Left renal cortex interstitium (tissue), 4 donors: ENCODE results near the gene SYCP2L. TPM values are rescaled to one million over a fixed set of nuclear protein-coding genes. Genes with fewer than 3 reads are reported as not detected.
"Not testable (repeated sequence)": the region's sequence is repeated elsewhere in the genome, so short reads cannot be mapped to it uniquely, and the experiment has no call there.

Experiments
- DNase-seq, 4 donors: peaks; one replicate each; pipeline ENCODE4 v3.0.0-alpha.2; 2013; ENCODE audit warnings: low read depth in 4 of 4, low spot score in 2 of 4, missing footprints in 1 of 4
- polyA plus RNA-seq, 4 donors: library from polyadenylated mRNA; unstranded; fragments of 120-200 nt; gene quantifications; one replicate each; pipeline ENCODE4 v1.2.1, GENCODE V29; 2013; ENCODE audit not compliant: insufficient read length in 4 of 4

SYCP2L gene
- polyA plus RNA-seq, 4 donors, result 2.2 to 9.0 (median 5.0) TPM

DNA sequence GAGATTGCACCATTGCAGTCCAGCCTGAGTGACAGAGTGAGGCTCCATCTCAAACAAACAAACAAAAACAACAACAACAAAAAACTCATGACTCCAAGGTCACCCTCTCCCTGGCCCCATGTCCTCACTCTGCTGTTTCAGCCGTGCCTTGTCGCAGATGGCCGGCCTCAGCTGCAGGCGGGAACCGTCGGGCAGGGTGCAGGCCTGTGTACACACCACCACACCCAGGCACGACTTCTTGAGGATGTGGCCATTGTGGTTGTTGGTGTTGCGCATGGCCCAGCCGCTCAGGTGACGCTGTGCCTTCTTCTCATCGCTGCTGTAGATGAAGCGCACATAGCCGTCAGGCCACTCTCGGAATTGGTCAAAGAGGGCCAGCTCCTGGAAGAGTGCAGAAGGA lies 9.8 kb upstream of the SYCP2L start:
- no peak for DNase-seq

DNA sequence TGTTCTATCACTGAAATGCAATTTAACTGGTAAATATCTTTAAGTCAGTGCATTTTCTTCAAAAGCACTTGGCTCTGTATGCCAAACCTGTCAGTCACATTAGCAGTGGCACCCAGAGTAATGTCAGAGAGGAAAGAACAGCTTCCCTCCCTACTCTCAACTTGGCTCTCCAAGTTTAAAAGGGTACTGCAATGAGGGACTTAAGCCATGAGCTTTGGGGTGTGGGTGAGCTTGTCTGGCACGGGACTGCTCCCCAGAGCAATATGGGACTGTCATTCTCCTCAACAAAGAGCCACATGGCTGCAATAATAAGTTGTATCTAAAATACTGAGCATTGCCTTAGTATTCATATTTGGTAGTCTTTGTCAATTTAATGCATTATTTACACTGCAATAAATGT lies 9.0 kb upstream of the SYCP2L start:
- no peak for DNase-seq

GRCh38 chr6:10880366-10880765 lies 6.5 kb upstream of the SYCP2L start:
- DNase-seq, result no peak

DNA sequence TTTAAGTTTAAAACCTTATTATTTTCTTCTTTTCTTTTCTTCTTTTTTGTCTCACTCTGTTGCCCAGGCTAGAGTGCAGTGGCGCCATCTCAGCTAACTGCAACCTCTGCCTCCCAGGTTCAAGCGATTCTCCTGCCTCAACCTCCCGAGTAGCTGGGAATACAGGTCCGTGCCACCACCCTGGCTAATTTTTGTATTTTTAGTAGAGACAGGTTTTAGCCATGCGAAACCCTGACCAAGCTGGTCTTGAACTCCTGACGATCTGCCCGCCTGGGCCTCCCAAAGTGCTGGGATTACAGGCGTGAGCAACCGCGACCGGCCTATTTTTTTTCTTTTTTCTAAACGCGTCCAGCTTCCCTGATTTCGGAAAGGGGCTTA lies 4.6 kb upstream of the SYCP2L start:
- DNase-seq, result not testable (repeated sequence)

DNA sequence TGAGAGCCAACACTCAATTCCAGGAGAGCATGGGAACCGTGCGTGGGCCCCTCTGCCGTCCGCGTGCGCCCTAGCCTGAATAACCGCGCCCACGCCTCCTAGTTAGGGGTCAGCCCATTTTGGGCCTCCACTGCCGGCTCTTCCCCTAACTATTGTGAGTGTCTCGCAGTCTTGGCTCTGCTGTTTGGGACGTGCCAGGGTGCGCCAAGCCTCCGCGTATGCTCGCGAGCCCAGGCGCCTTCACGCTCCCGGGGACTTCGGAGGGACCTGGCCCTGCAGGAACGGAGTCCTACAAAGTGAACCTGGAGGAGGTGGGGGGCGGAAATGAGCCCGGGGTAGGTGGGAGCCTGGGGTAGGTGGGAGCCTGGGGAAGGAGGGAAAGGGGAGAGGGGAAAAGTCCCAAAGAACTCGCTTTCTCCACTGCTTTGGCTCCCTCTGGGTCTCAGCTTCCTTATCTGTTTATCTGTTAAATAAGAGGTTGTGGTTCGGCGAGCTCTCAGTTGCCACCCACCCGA lies 4.1 kb upstream of the SYCP2L start:
- no peak for DNase-seq

- no peak for DNase-seq
These were observed 3.3 kb upstream of the SYCP2L start for GRCh38 chr6:10883312-10884244.

DNA sequence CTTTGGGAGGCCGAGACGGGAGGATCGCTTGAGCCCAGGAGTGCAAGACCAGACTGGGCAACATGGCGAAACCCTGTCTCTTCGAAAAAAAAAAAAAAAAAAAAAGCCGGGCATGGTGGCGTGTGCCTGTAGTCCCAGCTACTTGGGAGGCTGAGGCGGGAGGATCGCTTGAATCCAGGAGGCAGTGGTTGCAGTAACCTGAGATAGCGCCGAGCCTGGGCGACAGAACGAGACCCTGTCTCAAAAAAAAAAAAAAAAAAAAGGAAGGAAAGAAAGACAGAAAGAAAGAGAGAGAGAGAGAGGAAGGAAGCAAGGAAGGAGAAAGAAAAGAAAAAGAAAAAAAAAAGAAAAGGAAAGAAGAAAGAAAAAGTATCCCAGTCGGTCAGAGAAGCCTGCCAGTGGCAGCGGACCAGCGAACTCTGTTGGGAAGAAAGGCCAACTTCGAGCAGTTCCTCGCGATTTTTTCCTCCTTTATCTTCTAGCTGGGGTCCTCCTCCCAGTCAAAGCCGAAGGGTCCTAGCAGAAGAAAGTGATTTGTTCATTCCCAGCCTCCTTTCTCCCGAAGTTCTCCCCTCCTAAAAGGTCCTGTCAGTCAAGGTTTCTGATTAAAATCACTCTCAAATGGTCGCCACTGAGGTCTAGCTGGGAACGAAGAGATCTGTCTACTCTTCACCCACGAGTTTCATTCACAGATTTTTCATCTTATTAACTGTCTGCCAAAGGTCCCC lies 2.4 kb upstream of the SYCP2L start:
- DNase-seq, result no peak

DNA sequence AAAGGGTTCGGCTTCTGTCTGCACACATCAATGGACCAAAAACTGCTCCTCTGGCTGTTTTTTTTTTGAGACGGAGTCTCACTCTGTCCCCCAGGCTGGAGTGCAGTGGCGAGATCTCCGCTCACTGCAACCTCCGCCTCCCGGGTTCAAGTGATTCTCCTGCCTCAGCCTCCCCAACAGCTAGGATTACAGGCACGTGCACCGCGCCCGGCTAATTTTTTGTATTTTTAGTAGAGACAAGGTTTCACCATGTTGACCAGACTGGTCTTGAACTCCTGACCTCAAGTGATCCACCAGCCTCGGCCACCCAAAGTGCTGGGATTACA lies 524 bp upstream of the SYCP2L start:
- DNase-seq, result not testable (repeated sequence)

- DNase-seq, result no peak
These were observed 3.3 kb downstream of the SYCP2L start for GRCh38 chr6:10890151-10890550.

- DNase-seq, result no peak
These were observed 5.1 kb downstream of the SYCP2L start for GRCh38 chr6:10891960-10892359.

DNA sequence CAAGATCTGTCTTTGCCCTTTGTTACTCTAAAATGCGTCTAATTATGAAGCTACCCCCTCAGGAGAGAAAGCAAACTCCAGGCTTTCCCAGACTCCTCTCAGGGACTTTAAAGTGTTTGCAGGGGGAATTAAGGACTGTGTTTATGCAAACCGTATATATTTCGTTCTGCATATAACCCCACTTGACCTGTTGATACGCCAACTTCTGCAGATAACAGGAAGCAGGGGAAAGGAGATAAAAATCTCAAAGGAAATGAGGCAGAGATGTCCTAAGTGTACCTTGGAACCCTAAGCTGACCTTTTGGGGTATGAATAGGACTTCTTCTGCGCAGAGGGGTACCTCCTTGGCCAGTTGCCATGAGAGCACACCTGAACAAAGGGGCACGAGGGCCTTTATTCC lies 8.1 kb downstream of the SYCP2L start:
- no peak for DNase-seq

DNA sequence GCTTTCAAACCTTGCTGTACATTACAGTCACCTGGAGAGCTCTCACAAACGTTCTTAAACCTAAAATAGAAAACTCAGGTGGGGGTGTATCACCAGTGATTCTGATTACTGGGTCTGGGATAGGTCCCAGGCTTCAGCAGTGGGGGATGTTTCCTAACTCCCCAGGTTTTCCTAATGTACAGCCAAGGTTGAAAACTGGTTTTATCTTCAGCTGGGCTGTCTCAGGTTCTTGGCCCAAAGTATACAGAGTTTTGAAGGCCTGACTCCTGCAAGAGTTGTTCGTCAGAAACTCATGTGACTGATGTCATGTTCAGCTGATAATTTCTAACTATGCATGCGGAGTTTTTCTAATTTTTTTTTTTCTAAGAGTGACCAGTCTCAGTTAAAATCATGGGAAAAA lies 9.8 kb downstream of the SYCP2L start:
- no peak for DNase-seq

GRCh38 chr6:10901770-10902169 lies 14.9 kb downstream of the SYCP2L start:
- DNase-seq, result no peak

GRCh38 chr6:10904015-10904414 lies 17.2 kb downstream of the SYCP2L start:
- no peak for DNase-seq

GRCh38 chr6:10908228-10908627 lies 21.4 kb downstream of the SYCP2L start:
- DNase-seq, result no peak

DNA sequence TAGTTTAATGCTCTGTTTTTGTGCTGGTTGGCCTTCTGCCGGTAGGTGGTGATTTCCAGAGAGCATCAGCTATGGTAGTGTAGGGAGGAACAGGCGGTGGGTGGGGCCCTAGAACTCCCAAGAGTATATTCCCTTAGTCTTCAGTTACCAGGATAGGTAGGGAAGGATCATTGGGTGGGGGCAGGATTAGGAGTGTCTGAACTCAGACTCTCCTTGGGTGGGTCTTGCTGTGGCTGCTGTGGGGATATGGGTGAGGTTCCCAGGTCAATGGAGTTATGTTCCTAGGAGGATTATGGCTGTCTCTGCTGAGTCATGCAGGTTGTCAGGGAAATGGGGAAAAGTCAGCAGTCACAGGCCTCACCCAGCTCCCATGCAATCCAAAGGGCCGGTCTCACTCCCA lies 32.7 kb downstream of the SYCP2L start:
- not testable (repeated sequence) for DNase-seq

DNA sequence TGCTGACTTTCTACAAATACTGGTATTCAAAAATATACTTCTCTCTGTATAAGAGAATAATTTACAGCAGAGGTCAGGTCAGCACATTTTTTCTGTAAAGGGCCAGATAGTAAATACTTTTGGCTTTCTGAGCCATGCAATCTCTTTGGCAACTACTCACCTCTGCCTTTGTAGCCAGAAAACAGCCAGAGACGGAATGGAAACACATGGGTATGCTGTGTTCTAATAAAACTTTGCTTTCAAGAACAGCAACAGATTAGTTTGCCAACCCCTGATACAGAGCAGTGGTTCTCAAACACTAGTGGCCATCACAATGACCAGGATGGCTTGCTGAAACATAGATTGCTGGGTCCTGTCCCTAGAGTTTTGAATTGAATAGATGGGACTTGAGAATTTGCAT lies 46.3 kb downstream of the SYCP2L start:
- DNase-seq, result no peak

GRCh38 chr6:10939840-10940239 lies 53.0 kb downstream of the SYCP2L start:
- DNase-seq, result no peak

GRCh38 chr6:10945845-10946244 lies 59.0 kb downstream of the SYCP2L start:
- no peak for DNase-seq

DNA sequence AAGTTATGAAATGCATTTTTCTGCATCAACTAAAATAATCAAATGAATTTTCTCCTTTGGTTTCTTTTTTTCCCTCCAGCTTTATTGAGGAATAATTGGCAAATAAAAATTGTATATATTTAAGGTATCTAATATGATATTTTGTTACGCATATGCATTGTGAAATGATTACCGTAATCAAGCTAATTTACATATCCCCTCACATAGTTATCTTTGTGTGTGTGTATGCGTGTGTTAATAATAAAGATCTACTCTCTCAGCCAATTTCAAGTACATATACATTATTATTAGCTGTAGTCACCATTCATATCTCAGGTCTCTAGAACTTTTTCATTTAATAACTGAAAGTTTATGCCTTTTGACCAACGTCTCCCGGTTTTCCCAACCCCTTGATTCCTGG lies 61.1 kb downstream of the SYCP2L start:
- no peak for DNase-seq

GRCh38 chr6:10949579-10950490 lies 63.0 kb downstream of the SYCP2L start:
- no peak for DNase-seq
